ENCODE data around the gene TTLL4.

DNA sequence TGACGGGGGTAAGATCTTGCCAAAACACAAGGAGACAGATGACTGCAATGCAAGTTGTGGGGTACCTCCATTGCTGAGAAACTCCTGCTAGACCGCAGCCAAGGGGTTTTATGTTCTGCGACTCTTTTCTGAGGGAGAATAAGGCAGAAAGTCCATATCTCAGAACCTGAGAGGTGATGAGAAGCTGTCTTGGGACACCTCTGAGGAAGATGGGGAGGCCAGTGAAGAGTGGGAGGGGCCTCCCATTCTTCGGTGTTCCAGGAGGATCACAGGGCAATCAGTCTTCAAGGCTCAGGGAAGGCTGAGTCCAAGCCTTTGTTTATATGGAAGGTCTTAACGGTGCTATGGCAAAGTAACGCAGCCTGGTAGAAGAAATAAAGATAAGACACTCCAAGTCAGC lies 89.4 kb downstream of the TTLL4 start:
- TF ChIP-seq POLR2A (IDR thresholded peaks at IDR 0.05; ENCODE audit: low read depth, low read length) (no peak), POLR2AphosphoS5 (IDR thresholded peaks at IDR 0.05; ENCODE audit: low read depth, low read length) (no peak), TAF1 (IDR thresholded peaks at IDR 0.05; ENCODE audit: low read depth, low read length) (no peak), SPI1 (IDR thresholded peaks at IDR 0.05; ENCODE audit: low read depth, low read length) (no peak), POU2F2 (IDR thresholded peaks at IDR 0.05; ENCODE audit: low read depth, low read length) (no peak), PAX5 (IDR thresholded peaks at IDR 0.05; ENCODE audit: insufficient read depth, low read length, severe bottlenecking) (no peak)

Data from GM12891 (cell line).